Esophagus muscularis mucosa (tissue), 4 donors: Measurements from ENCODE around the gene ATF7. TPM values are rescaled to one million over a fixed set of nuclear protein-coding genes. Genes with fewer than 3 reads are reported as not detected.
"Not testable (repeated sequence)": the region's sequence is repeated elsewhere in the genome, so short reads cannot be mapped to it uniquely, and the experiment has no call there.

Source experiments
- DNase-seq: peaks from one replicate; pipeline ENCODE4 v3.0.0-alpha.2; 2017; ENCODE audit errors: extremely low spot score
- H3K27ac ChIP-seq, 4 donors: fragments of 200-600 bp; sonication (generic); replicated peaks in 1 of 4; 1 replicate in 3 of 4; 2 replicates in 1 of 4; pipeline ENCODE4 v1.5.1; 2016 to 2019; ENCODE audit warnings: mild to moderate bottlenecking in 1 of 4
- H3K27me3 ChIP-seq, 4 donors: fragments of 200-600 bp; sonication (generic); one replicate each; pipeline versions ENCODE4 v1.5.1 to v1.6.0; 2016 to 2019
- H3K36me3 ChIP-seq, 4 donors: fragments of 200-600 bp; sonication (generic); one replicate each; pipeline ENCODE4 v1.5.1; 2016 to 2019
- H3K4me1 ChIP-seq, 4 donors: fragments of 200-600 bp; sonication (generic); one replicate each; pipeline ENCODE4 v1.5.1; 2016 to 2019
- H3K4me3 ChIP-seq, 4 donors: fragments of 200-600 bp; sonication (generic); 1 replicate in 2 of 4; 2 replicates in 2 of 4; pipeline ENCODE4 v1.5.1; 2016 to 2019; ENCODE audit warnings: mild to moderate bottlenecking in 4 of 4, moderate library complexity in 1 of 4
- H3K9me3 ChIP-seq, 4 donors: fragments of 200-600 bp; sonication (generic); 1 replicate in 3 of 4; 2 replicates in 1 of 4; pipeline ENCODE4 v1.5.1; 2016 to 2019
- EP300 ChIP-seq: sonication (generic); formaldehyde crosslinking; IDR thresholded peaks from one replicate; pipeline ENCODE4 v1.6.1; 2017; ENCODE audit warnings: antibody characterized with exemption
- POLR2A ChIP-seq: fragments of 450-650 bp; IDR thresholded peaks from one replicate; pipeline ENCODE4 v1.6.1; 2017; ENCODE audit warnings: antibody characterized with exemption, moderate library complexity, mild to moderate bottlenecking, low read depth
- POLR2AphosphoS5 ChIP-seq, 2 donors: sonication (generic); formaldehyde crosslinking; IDR thresholded peaks; one replicate each; pipeline ENCODE4 v1.6.1; 2017; ENCODE audit warnings: antibody characterized with exemption in 2 of 2
- WGBS: methylation state at CpG from one replicate; pipeline ENCODE4 v1.1.5; 2018; 5-methylcytosine and 5-hydroxymethylcytosine counted together
- intact Hi-C: fragments of 100-400 bp; cut with DNase I; formaldehyde crosslinking; loops from one replicate; pipeline ENCODE4 v1.15.1; 2023
- total RNA-seq, 4 donors: library from RNA; depleted of rRNA; stranded (reverse); fragments of >200 nt; gene quantifications; one replicate each; pipeline versions ENCODE4 v1.1.0 to v1.2.1, GENCODE V29; 2016
- TF ChIP-seq, protein P1 (sequence below), 3 experiments: fragments of 200-600 bp in 2 of 3; fragments of 450-650 bp in 1 of 3; sonication (generic) in 2 of 3; IDR thresholded peaks; one replicate each; pipeline ENCODE4 v1.5.1; 2017 to 2019; ENCODE audit warnings: antibody characterized with exemption in 3 of 3, mild to moderate bottlenecking in 2 of 3, moderate library complexity in 1 of 3

Gene ATF7
- total RNA-seq, 4 donors from 2014 or later: 23.5 to 43.6 (median 37.1) TPM

- WGBS: 84% methylated on average over 4 of the region's 4 CpGs
- H3K27me3 ChIP-seq: no peaks in the 10 kb centered on the region
- no peak for DNase-seq
- intact Hi-C loops: no loop called here
- H3K4me3 ChIP-seq: no peak overlapping the region
- H3K9me3 ChIP-seq: no peaks in the 10 kb centered on the region
- TF ChIP-seq, protein P1, sequence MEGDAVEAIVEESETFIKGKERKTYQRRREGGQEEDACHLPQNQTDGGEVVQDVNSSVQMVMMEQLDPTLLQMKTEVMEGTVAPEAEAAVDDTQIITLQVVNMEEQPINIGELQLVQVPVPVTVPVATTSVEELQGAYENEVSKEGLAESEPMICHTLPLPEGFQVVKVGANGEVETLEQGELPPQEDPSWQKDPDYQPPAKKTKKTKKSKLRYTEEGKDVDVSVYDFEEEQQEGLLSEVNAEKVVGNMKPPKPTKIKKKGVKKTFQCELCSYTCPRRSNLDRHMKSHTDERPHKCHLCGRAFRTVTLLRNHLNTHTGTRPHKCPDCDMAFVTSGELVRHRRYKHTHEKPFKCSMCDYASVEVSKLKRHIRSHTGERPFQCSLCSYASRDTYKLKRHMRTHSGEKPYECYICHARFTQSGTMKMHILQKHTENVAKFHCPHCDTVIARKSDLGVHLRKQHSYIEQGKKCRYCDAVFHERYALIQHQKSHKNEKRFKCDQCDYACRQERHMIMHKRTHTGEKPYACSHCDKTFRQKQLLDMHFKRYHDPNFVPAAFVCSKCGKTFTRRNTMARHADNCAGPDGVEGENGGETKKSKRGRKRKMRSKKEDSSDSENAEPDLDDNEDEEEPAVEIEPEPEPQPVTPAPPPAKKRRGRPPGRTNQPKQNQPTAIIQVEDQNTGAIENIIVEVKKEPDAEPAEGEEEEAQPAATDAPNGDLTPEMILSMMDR (IDR thresholded peaks at IDR 0.05): no peak
- TF ChIP-seq EP300 (no peak), POLR2A (no peak), POLR2AphosphoS5 (IDR thresholded peaks at IDR 0.05) (no peak)
- H3K4me1 ChIP-seq: peaks cover 6 to 29% (median 22%) of the 10 kb centered on the region in 4 donors
- peaks cover 28 to 93% (median 88%) of the 10 kb centered on the region in 4 donors for H3K36me3 ChIP-seq
- no peak overlapping the region for H3K27ac ChIP-seq
Measured at GRCh38 chr12:53483979-53484377, 142.2 kb downstream of the ATF7 start.

DNA sequence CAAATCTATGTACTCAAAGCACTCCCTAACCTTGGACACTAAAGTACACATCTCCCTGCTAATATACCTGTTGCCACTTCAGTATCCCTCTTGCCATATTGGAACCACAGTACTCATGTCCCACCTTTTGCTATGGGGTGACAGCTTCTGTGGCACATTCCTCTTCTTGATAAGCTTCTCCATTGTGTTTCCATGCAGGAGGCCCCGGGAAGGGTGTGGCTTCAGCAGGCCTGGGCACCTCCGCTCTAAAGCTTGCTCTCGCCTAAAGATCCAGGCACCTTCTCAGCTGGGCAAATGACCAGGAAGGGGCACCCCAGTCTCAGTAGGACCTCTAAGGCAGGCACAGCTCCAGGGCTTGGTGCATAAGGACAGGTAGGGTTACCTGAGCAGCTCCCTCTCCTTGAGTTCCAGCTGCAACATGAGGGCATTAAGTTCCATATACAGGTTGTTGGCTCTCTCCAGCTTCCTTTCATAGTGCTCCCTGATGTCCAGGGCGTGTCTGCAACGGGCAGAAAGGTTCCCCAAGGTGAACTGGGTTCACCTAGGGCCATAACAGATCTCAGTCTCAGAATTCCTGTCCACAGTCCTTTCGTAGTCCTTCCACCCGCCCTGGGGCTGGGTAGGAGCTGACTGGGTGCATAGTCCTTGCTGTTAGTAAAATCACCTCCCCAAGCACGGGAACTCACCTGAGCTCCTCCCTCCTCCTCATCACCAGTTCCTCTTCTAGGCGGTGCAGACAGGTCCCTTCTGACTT, 142.8 kb downstream of the ATF7 start:
- DNase-seq: no peak
- Histone ChIP-seq H3K27ac (peak overlapping the region in 3 of 4 donors; percentile 24 to 62 (median 55)), H3K27me3 (no peaks in the 10 kb centered on the region), H3K4me1 (peaks cover 12 to 35% (median 24%) of the 10 kb centered on the region in 4 donors), H3K4me3 (no peak overlapping the region), H3K36me3 (peaks cover 28 to 99% (median 93%) of the 10 kb centered on the region in 4 donors), H3K9me3 (no peaks in the 10 kb centered on the region)
- WGBS: 82% methylated on average over 9 of the region's 9 CpGs
- intact Hi-C loops: no loop called here
- TF ChIP-seq POLR2AphosphoS5 (IDR thresholded peaks at IDR 0.05): no peak
- no peak for TF ChIP-seq POLR2A
- TF ChIP-seq, protein P1 (IDR thresholded peaks at IDR 0.05): no peak
- no peak for TF ChIP-seq EP300

GRCh38 chr12:53482626-53483168, 143.5 kb downstream of the ATF7 start:
- Histone ChIP-seq H3K4me1 (peaks cover 16 to 42% (median 30%) of the 10 kb centered on the region in 4 donors), H3K4me3 (no peak overlapping the region), H3K27ac (peak overlapping the region; percentile 13 to 62 (median 40)), H3K9me3 (no peaks in the 10 kb centered on the region), H3K36me3 (peaks cover 28 to 100% (median 94%) of the 10 kb centered on the region in 4 donors), H3K27me3 (no peaks in the 10 kb centered on the region)
- DNase-seq: no peak
- no peak for TF ChIP-seq POLR2A
- TF ChIP-seq, protein P1 (IDR thresholded peaks at IDR 0.05): no peak
- TF ChIP-seq POLR2AphosphoS5 (IDR thresholded peaks at IDR 0.05): no peak
- TF ChIP-seq EP300: no peak
- intact Hi-C loops: no loop called here
- 82% methylated on average over 9 of the region's 18 CpGs for WGBS

DNA sequence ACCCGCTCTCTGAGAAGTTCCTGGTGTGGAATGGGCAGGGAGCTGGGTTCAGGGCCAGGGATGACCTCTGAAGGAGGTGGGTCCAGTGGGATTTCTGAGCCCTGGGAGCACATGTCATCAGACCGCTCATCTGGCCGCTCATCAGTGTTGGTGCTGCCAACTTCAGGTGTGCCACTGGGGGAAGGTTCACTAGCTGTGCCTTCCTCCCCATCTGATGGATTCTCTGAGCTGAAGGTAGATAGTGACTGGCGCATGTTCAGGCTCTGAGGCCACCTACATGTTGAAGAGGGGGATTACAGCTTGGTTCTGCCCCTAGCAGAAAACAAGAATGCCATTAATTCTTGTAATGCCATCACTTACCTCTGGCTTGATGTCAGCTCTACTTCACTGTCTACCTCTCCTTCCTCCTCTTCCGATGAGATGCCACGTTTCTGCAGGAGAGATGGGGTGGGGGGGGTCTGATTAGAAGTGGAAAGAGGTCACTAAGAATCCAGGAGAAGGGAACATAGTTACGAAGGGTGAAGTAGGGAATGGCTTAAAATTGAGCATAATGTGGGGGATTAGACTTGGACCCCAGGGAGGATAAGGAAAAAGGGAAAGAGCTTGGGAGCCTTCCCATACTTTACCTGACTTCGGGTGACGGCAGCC, 144.1 kb downstream of the ATF7 start:
- no peak for DNase-seq
- Histone ChIP-seq H3K27me3 (no peaks in the 10 kb centered on the region), H3K9me3 (no peaks in the 10 kb centered on the region), H3K4me3 (no peak overlapping the region), H3K36me3 (peaks cover 29 to 100% (median 95%) of the 10 kb centered on the region in 4 donors), H3K27ac (peak overlapping the region; percentile 13 to 62 (median 40)), H3K4me1 (peaks cover 16 to 45% (median 33%) of the 10 kb centered on the region in 4 donors)
- WGBS: 68% methylated on average over 8 of the region's 9 CpGs
- TF ChIP-seq POLR2A (no peak), POLR2AphosphoS5 (IDR thresholded peaks at IDR 0.05) (peak in 1 of 2 donors; percentile 31), EP300 (no peak)
- TF ChIP-seq, protein P1 (IDR thresholded peaks at IDR 0.05): peak in 1 of 3 experiments; percentile 12
- intact Hi-C loops: no loop called here

DNA sequence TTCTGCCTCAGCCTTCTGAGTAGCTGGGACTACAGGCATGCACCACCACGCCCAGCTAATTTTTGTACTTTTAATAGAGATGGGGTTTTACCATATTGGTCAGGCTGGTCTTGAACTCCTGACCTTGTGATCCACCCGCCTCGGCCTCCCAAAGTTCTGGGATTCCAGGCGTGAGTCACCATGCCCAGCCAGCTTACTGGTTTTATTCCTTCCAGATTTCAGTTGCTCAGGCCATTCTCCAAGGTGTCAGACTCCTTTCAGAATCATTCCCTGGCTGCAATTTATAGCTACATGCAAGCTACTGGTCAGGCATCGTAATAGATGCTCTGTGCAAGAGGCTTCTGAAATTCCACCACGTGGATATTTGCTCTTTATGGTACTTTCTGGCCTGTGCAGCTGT, 144.7 kb downstream of the ATF7 start:
- DNase-seq, intact Hi-C loops, H3K9me3 ChIP-seq, H3K27me3 ChIP-seq, H3K4me3 ChIP-seq: not testable (repeated sequence)
- Histone ChIP-seq H3K27ac (peak overlapping the region in 3 of 4 donors; percentile 3 to 62 (median 7)), H3K36me3 (peaks cover 34 to 100% (median 95%) of the 10 kb centered on the region in 4 donors), H3K4me1 (peaks cover 21 to 51% (median 37%) of the 10 kb centered on the region in 4 donors)
- WGBS: 59% methylated on average over 6 of the region's 6 CpGs
